ENCODE data around the gene ATG16L1. TPM values are rescaled to one million over a fixed set of nuclear protein-coding genes. Genes with fewer than 3 reads are reported as not detected.
A peak's percentile ranks its signal among the peaks of the same experiment; 100 is the strongest.

ATG16L1 gene
- total RNA-seq, 1 experiment from 2014 or later, result 43.2 TPM

GRCh38 chr2:233288663-233289062 is 37.2 kb downstream of the ATG16L1 start:
- Histone ChIP-seq H3K4me1 (ENCODE audit: insufficient read depth, low read length, poor library complexity, severe bottlenecking) (no peaks in the 10 kb centered on the region), H3K9me3 (ENCODE audit: low read depth, low read length, poor library complexity, severe bottlenecking) (no peaks in the 10 kb centered on the region), H3K36me3 (ENCODE audit: insufficient read depth, low read length, poor library complexity, severe bottlenecking) (peaks cover 81% of the 10 kb centered on the region), H3K27ac (ENCODE audit: low read depth, low read length, poor library complexity, severe bottlenecking) (no peak overlapping the region), H3K27me3 (replicated peaks; ENCODE audit: insufficient read depth, low read depth, low read length, poor library complexity) (no peaks in the 10 kb centered on the region), H3K4me3 (ENCODE audit: low read depth, low read length, poor library complexity, severe bottlenecking) (no peak overlapping the region)
- peak; percentile 67 for DNase-seq (ENCODE audit: low spot score)
- BruUV-seq (replicated peaks), result no TSS peak
- intact Hi-C loops (cut with micrococcal nuclease; ENCODE audit: unreplicated experiment), result no loop called here
- TF ChIP-seq EZH2 (IDR thresholded peaks at IDR 0.05; ENCODE audit: borderline replicate concordance, low read depth, low read length, poor library complexity, severe bottlenecking) (no peak), CTCF (conservative IDR thresholded peaks at IDR 0.05; ENCODE audit: low read depth, low read length) (no peak)
- ChIA-PET POLR2A (ENCODE audit: low non-redundant PET) (no interaction called here), CTCF (no interaction called here)

DNA sequence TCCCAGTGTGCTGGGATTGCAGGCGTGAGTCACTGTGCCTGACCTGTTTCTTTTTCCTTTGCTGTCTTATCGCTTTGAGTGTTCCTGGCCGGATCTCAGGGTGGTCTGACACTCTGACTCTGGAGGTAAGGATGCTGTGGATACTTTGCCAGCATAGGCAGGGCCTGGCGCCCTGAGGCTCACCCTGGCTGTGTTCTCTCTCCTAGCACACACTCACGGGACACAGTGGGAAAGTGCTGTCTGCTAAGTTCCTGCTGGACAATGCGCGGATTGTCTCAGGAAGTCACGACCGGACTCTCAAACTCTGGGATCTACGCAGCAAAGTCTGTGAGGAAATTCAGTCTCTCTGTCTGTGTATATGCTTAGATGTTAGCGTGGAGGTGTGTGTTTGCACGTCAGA is 38.2 kb downstream of the ATG16L1 start:
- no peaks in the 10 kb centered on the region for H3K9me3 ChIP-seq (ENCODE audit: low read depth, low read length, poor library complexity, severe bottlenecking)
- TF ChIP-seq EZH2 (IDR thresholded peaks at IDR 0.05; ENCODE audit: borderline replicate concordance, low read depth, low read length, poor library complexity, severe bottlenecking) (no peak), CTCF (conservative IDR thresholded peaks at IDR 0.05; ENCODE audit: low read depth, low read length) (no peak)
- H3K27ac ChIP-seq (ENCODE audit: low read depth, low read length, poor library complexity, severe bottlenecking), result no peak overlapping the region
- H3K36me3 ChIP-seq (ENCODE audit: insufficient read depth, low read length, poor library complexity, severe bottlenecking), result peaks cover 89% of the 10 kb centered on the region
- H3K27me3 ChIP-seq (replicated peaks; ENCODE audit: insufficient read depth, low read depth, low read length, poor library complexity), result no peaks in the 10 kb centered on the region
- ChIA-PET POLR2A (ENCODE audit: low non-redundant PET) (no interaction called here), CTCF (no interaction called here)
- no TSS peak for BruUV-seq (replicated peaks)
- H3K4me1 ChIP-seq (ENCODE audit: insufficient read depth, low read length, poor library complexity, severe bottlenecking), result no peaks in the 10 kb centered on the region
- H3K4me3 ChIP-seq (ENCODE audit: low read depth, low read length, poor library complexity, severe bottlenecking), result no peak overlapping the region
- intact Hi-C loops (cut with micrococcal nuclease; ENCODE audit: unreplicated experiment), result no loop called here
- no peak for DNase-seq (ENCODE audit: low spot score)

GRCh38 chr2:233290051-233290845 is 38.8 kb downstream of the ATG16L1 start:
- Histone ChIP-seq H3K36me3 (ENCODE audit: insufficient read depth, low read length, poor library complexity, severe bottlenecking) (peaks cover 89% of the 10 kb centered on the region), H3K4me1 (ENCODE audit: insufficient read depth, low read length, poor library complexity, severe bottlenecking) (no peaks in the 10 kb centered on the region), H3K27ac (ENCODE audit: low read depth, low read length, poor library complexity, severe bottlenecking) (no peak overlapping the region), H3K4me3 (ENCODE audit: low read depth, low read length, poor library complexity, severe bottlenecking) (no peak overlapping the region), H3K27me3 (replicated peaks; ENCODE audit: insufficient read depth, low read depth, low read length, poor library complexity) (no peaks in the 10 kb centered on the region), H3K9me3 (ENCODE audit: low read depth, low read length, poor library complexity, severe bottlenecking) (no peaks in the 10 kb centered on the region)
- no peak for DNase-seq (ENCODE audit: low spot score)
- no peak for TF ChIP-seq EZH2 (IDR thresholded peaks at IDR 0.05; ENCODE audit: borderline replicate concordance, low read depth, low read length, poor library complexity, severe bottlenecking)
- no peak for TF ChIP-seq CTCF (conservative IDR thresholded peaks at IDR 0.05; ENCODE audit: low read depth, low read length)
- POLR2A ChIA-PET (ENCODE audit: low non-redundant PET), result interaction anchor here (0.6 kb wide), 1 partner anchor 1124 kb away, joined by 3 read pairs; no protein-coding TSS in a partner anchor
- BruUV-seq (replicated peaks), result no TSS peak
- CTCF ChIA-PET, result no interaction called here
- intact Hi-C loops (cut with micrococcal nuclease; ENCODE audit: unreplicated experiment), result no loop called here
